Measurements from ENCODE around the gene IMPA2. TPM values are rescaled to one million over a fixed set of nuclear protein-coding genes. Genes with fewer than 3 reads are reported as not detected.

The IMPA2 gene
- polyA plus RNA-seq, 3 donors = 25.3 to 271 (median 32.6) TPM

- no peak overlapping the region for H3K27ac ChIP-seq (ENCODE audit: low read depth, low read length)
- 23 to 65% (median 44%) methylated on average over 5 of the region's 5 CpGs for WGBS, 3 donors
Observed at GRCh38 chr18:11998193-11998592, 16.9 kb downstream of the IMPA2 start.

- no peak overlapping the region for H3K27ac ChIP-seq (ENCODE audit: low read depth, low read length)
- WGBS, 3 donors = 54 to 89% (median 87%) methylated on average over 7 of the region's 7 CpGs
Observed at GRCh38 chr18:11999429-11999828, 18.1 kb downstream of the IMPA2 start.

- no peak overlapping the region for H3K27ac ChIP-seq (ENCODE audit: low read depth, low read length)
- 34 to 97% (median 94%) methylated on average over 5 of the region's 5 CpGs for WGBS, 3 donors
Observed at GRCh38 chr18:12000072-12000659, 18.9 kb downstream of the IMPA2 start.

- 35 to 96% (median 91%) methylated on average over 5 of the region's 5 CpGs for WGBS, 3 donors
- no peak overlapping the region for H3K27ac ChIP-seq (ENCODE audit: low read depth, low read length)
Observed at GRCh38 chr18:12001421-12001820, 20.1 kb downstream of the IMPA2 start.

- 48 to 95% (median 95%) methylated on average over 1 of the region's 1 CpG for whole genome bisulfite sequencing, 3 donors
- H3K27ac ChIP-seq (ENCODE audit: low read depth, low read length) = no peak overlapping the region
Observed at GRCh38 chr18:12003894-12004293, 22.6 kb downstream of the IMPA2 start.

- WGBS, 3 donors = 44 to 74% (median 70%) methylated on average over 15 of the region's 15 CpGs
- no peak overlapping the region for H3K27ac ChIP-seq (ENCODE audit: low read depth, low read length)
Observed at GRCh38 chr18:12005538-12006487, 24.5 kb downstream of the IMPA2 start.

- WGBS, 3 donors = 86 to 96% (median 94%) methylated on average over 6 of the region's 6 CpGs
- no peak overlapping the region for H3K27ac ChIP-seq (ENCODE audit: low read depth, low read length)
Observed at GRCh38 chr18:12006488-12006840, 25.2 kb downstream of the IMPA2 start.

GRCh38 chr18:12007063-12007462 is 25.8 kb downstream of the IMPA2 start:
- WGBS, 3 donors = 87 to 93% (median 92%) methylated on average over 12 of the region's 12 CpGs
- H3K27ac ChIP-seq (ENCODE audit: low read depth, low read length) = no peak overlapping the region

- 45 to 90% (median 86%) methylated on average over 13 of the region's 13 CpGs for WGBS, 3 donors
- H3K27ac ChIP-seq (ENCODE audit: low read depth, low read length) = no peak overlapping the region
Observed at GRCh38 chr18:12008181-12008767, 27.0 kb downstream of the IMPA2 start.

- WGBS, 3 donors = 22 to 80% (median 78%) methylated on average over 6 of the region's 6 CpGs
Observed at GRCh38 chr18:12008842-12009580, 27.7 kb downstream of the IMPA2 start.

GRCh38 chr18:12009581-12010140 is 28.4 kb downstream of the IMPA2 start:
- no peak overlapping the region for H3K27ac ChIP-seq (ENCODE audit: low read depth, low read length)

More at GRCh38 chr18:12008842-12009580, 27.7 kb downstream of the IMPA2 start:
- no peak overlapping the region for H3K27ac ChIP-seq (ENCODE audit: low read depth, low read length)

GRCh38 chr18:12010187-12010802 is 29.0 kb downstream of the IMPA2 start:
- 40 to 93% (median 91%) methylated on average over 14 of the region's 14 CpGs for WGBS, 3 donors

More at GRCh38 chr18:12009581-12010140, 28.4 kb downstream of the IMPA2 start:
- WGBS, 3 donors = 36 to 94% (median 88%) methylated on average over 12 of the region's 12 CpGs

GRCh38 chr18:12011199-12011956 is 30.1 kb downstream of the IMPA2 start:
- H3K27ac ChIP-seq (ENCODE audit: low read depth, low read length) = no peak overlapping the region
- WGBS, 3 donors = 54 to 91% (median 82%) methylated on average over 8 of the region's 8 CpGs

More at GRCh38 chr18:12010187-12010802, 29.0 kb downstream of the IMPA2 start:
- no peak overlapping the region for H3K27ac ChIP-seq (ENCODE audit: low read depth, low read length)

GRCh38 chr18:12011957-12012549 is 30.7 kb downstream of the IMPA2 start:
- no peak overlapping the region for H3K27ac ChIP-seq (ENCODE audit: low read depth, low read length)

GRCh38 chr18:12012697-12013096 is 31.4 kb downstream of the IMPA2 start:
- WGBS, 3 donors = 37 to 59% (median 57%) methylated on average over 3 of the region's 3 CpGs
- no peak overlapping the region for H3K27ac ChIP-seq (ENCODE audit: low read depth, low read length)

More at GRCh38 chr18:12011957-12012549, 30.7 kb downstream of the IMPA2 start:
- WGBS, 3 donors = 31 to 77% (median 74%) methylated on average over 19 of the region's 19 CpGs

- H3K27ac ChIP-seq (ENCODE audit: low read depth, low read length) = no peak overlapping the region
- 51 to 82% (median 75%) methylated on average over 20 of the region's 20 CpGs for WGBS, 3 donors
Observed at GRCh38 chr18:12013186-12013916, 32.0 kb downstream of the IMPA2 start.

Measured in adipose tissue (tissue), 3 donors.